H9 (cell line): ENCODE data around the gene FSTL4. TPM values are rescaled to one million over a fixed set of nuclear protein-coding genes. Genes with fewer than 3 reads are reported as not detected.

Experiments
- DNase-seq: peaks from one replicate; pipeline ENCODE4 v3.0.0-alpha.2; 2017
- H2AFZ ChIP-seq: one replicate; pipeline ENCODE4 v1.6.1; 2013; ENCODE audit warnings: mild to moderate bottlenecking, low read length, control low read depth, moderate library complexity
- H2AK5ac ChIP-seq: 2 replicates; pipeline ENCODE4 v1.6.1; 2013; ENCODE audit warnings: low read length, control low read depth, mixed read lengths; ENCODE audit not compliant: insufficient read length
- H2BK120ac ChIP-seq: one replicate; pipeline ENCODE4 v1.6.1; 2013; ENCODE audit warnings: low read depth, mild to moderate bottlenecking, low read length, control low read depth, inconsistent platforms; ENCODE audit not compliant: poor library complexity, severe bottlenecking
- H2BK12ac ChIP-seq: 2 replicates; pipeline ENCODE4 v1.6.1; 2013; ENCODE audit warnings: low read length, control low read depth, mixed read lengths, low read depth; ENCODE audit not compliant: insufficient read length
- H2BK15ac ChIP-seq: 2 replicates; pipeline ENCODE4 v1.6.1; 2013; ENCODE audit warnings: low read depth, low read length, control low read depth
- H2BK20ac ChIP-seq: one replicate; pipeline ENCODE4 v1.6.1; 2013; ENCODE audit warnings: low read depth, mild to moderate bottlenecking, low read length, control low read depth, inconsistent platforms; ENCODE audit not compliant: poor library complexity, severe bottlenecking
- H2BK5ac ChIP-seq: 2 replicates; pipeline ENCODE4 v1.6.1; 2013; ENCODE audit warnings: low read length, control low read depth, mixed read lengths; ENCODE audit not compliant: insufficient read length
- H3K14ac ChIP-seq: 2 replicates; pipeline ENCODE4 v1.6.1; 2013; ENCODE audit warnings: low read length, control low read depth; ENCODE audit not compliant: insufficient read depth
- H3K18ac ChIP-seq: 2 replicates; pipeline ENCODE4 v1.6.1; 2013; ENCODE audit warnings: low read depth, mild to moderate bottlenecking, mixed read lengths, low read length, control low read depth; ENCODE audit not compliant: insufficient read length
- H3K23ac ChIP-seq: 2 replicates; pipeline ENCODE4 v1.6.1; 2013; ENCODE audit warnings: low read length, control low read depth, mixed read lengths, low read depth; ENCODE audit not compliant: insufficient read length
- H3K23me2 ChIP-seq: 2 replicates; pipeline ENCODE4 v1.6.1; 2013; ENCODE audit warnings: low read depth, mild to moderate bottlenecking, mixed read lengths, low read length, control low read depth; ENCODE audit not compliant: insufficient read length, poor library complexity, severe bottlenecking
- H3K27ac ChIP-seq: 2 replicates; pipeline ENCODE4 v1.5.1; 2013; ENCODE audit warnings: low read length, control low read depth, mixed read lengths, low read depth; ENCODE audit not compliant: insufficient read length
- H3K27me3 ChIP-seq: 2 replicates; pipeline ENCODE4 v1.6.1; 2013; ENCODE audit warnings: low read length, control low read depth, inconsistent platforms; ENCODE audit not compliant: insufficient read depth
- H3K4ac ChIP-seq: 2 replicates; pipeline ENCODE4 v1.6.1; 2013; ENCODE audit warnings: low read depth, mild to moderate bottlenecking, control low read depth, inconsistent platforms, low read length, moderate library complexity
- H3K4me1 ChIP-seq: 2 replicates; pipeline ENCODE4 v1.6.1; 2013; ENCODE audit warnings: low read length, control low read depth, inconsistent platforms; ENCODE audit not compliant: insufficient read depth
- H3K4me2 ChIP-seq: 2 replicates; pipeline ENCODE4 v1.6.1; 2013; ENCODE audit warnings: low read length, control low read depth, mixed read lengths; ENCODE audit not compliant: insufficient read length, insufficient read depth
- H3K56ac ChIP-seq: 2 replicates; pipeline ENCODE4 v1.6.1; 2013; ENCODE audit warnings: low read depth, mild to moderate bottlenecking, mixed read lengths, low read length, control low read depth; ENCODE audit not compliant: insufficient read length
- H3K79me1 ChIP-seq: 2 replicates; pipeline ENCODE4 v1.6.1; 2013; ENCODE audit warnings: low read depth, mild to moderate bottlenecking, moderate library complexity, low read length, control low read depth, inconsistent platforms; ENCODE audit not compliant: insufficient read depth, poor library complexity, severe bottlenecking
- H3K79me2 ChIP-seq: 2 replicates; pipeline ENCODE4 v1.6.1; 2013; ENCODE audit warnings: low read length, control low read depth, inconsistent platforms; ENCODE audit not compliant: insufficient read depth
- H3K9ac ChIP-seq: 2 replicates; pipeline ENCODE4 v1.6.1; 2013; ENCODE audit warnings: low read length, control low read depth, mixed read lengths; ENCODE audit not compliant: insufficient read length; ENCODE audit errors: extremely low read depth
- H3K9me3 ChIP-seq: one replicate; pipeline ENCODE4 v1.6.1; 2013; ENCODE audit warnings: low read depth, low read length, inconsistent platforms; ENCODE audit not compliant: control insufficient read depth
- H3T11ph ChIP-seq: one replicate; pipeline ENCODE4 v1.6.1; 2013; ENCODE audit warnings: mild to moderate bottlenecking, low read length, control low read depth, inconsistent platforms
- H4K20me1 ChIP-seq: one replicate; pipeline ENCODE4 v1.6.1; 2013; ENCODE audit not compliant: control insufficient read depth, insufficient read length, insufficient read depth
- H4K5ac ChIP-seq: 2 replicates; pipeline ENCODE4 v1.6.1; 2013; ENCODE audit warnings: low read depth, mild to moderate bottlenecking, mixed read lengths, low read length, control low read depth; ENCODE audit not compliant: insufficient read length
- H4K8ac ChIP-seq: replicated peaks from 2 replicates; pipeline ENCODE4 v1.6.1; 2013; ENCODE audit warnings: low read length, control low read depth, mixed read lengths, low read depth; ENCODE audit not compliant: insufficient read length
- H4K91ac ChIP-seq: 2 replicates; pipeline ENCODE4 v1.6.1; 2013; ENCODE audit warnings: low read depth, mild to moderate bottlenecking, moderate library complexity, mixed read lengths, low read length, control low read depth; ENCODE audit not compliant: insufficient read length
- H3K27ac Mint-ChIP-seq, 3 experiments: 2 replicates in 2 of 3; 3 replicates in 1 of 3; pipeline ENCODE4 v1.8.0; 2020 to 2021; ENCODE audit warnings: mixed read lengths in 3 of 3, mild to moderate bottlenecking in 1 of 3, moderate library complexity in 1 of 3
- H3K27me3 Mint-ChIP-seq: 2 replicates; pipeline ENCODE4 v1.8.0; 2021; ENCODE audit warnings: low read depth, mild to moderate bottlenecking, moderate library complexity, mixed read lengths
- H3K36me3 Mint-ChIP-seq, 3 experiments: 2 replicates in 2 of 3; 3 replicates in 1 of 3; pipeline ENCODE4 v1.8.0; 2020 to 2021; ENCODE audit warnings: low read depth in 3 of 3, mixed read lengths in 3 of 3; ENCODE audit not compliant: insufficient read depth in 1 of 3
- H3K4me1 Mint-ChIP-seq, 2 experiments: 2 replicates each; pipeline ENCODE4 v1.8.0; 2020; ENCODE audit warnings: mixed read lengths in 2 of 2
- H3K4me3 Mint-ChIP-seq, 2 experiments: 2 replicates in 1 of 2; 3 replicates in 1 of 2; pipeline ENCODE4 v1.8.0; 2020 to 2021; ENCODE audit warnings: mild to moderate bottlenecking in 2 of 2, mixed read lengths in 2 of 2, moderate library complexity in 1 of 2
- H3K9me3 Mint-ChIP-seq, 2 experiments: 2 replicates in 1 of 2; 3 replicates in 1 of 2; pipeline ENCODE4 v1.8.0; 2020; ENCODE audit warnings: mild to moderate bottlenecking in 2 of 2, mixed read lengths in 2 of 2, moderate library complexity in 1 of 2
- CTCF ChIP-seq: fragments of 200-600 bp; sonication (generic); conservative IDR thresholded peaks from 3 replicates; pipeline ENCODE4 v1.8.0; 2021; ENCODE audit warnings: antibody characterized with exemption, mild to moderate bottlenecking
- WGBS: extraction: QIAGEN DNeasy Blood & Tissue Kit; methylation state at CpG from one replicate; pipeline ENCODE4 v1.1.7; 2013; ENCODE audit warnings: missing lambda C conversion rate, low lambda C conversion rate, mixed read lengths; ENCODE audit not compliant: insufficient read length; ENCODE audit errors: extremely low coverage; 5-methylcytosine and 5-hydroxymethylcytosine counted together
- total RNA-seq: library from RNA; stranded (reverse); gene quantifications from 2 replicates; pipeline ENCODE4 v1.2.1, GENCODE V29; 2021

The FSTL4 gene
- total RNA-seq, 1 experiment from 2014 or later = 5.7 TPM

GRCh38 chr5:133340002-133340755, 272.2 kb downstream of the FSTL4 start:
- no peak overlapping the region for H3T11ph ChIP-seq
- H3K23ac ChIP-seq = no peak overlapping the region
- H3K79me1 ChIP-seq = no peaks in the 10 kb centered on the region
- no peak overlapping the region for H3K56ac ChIP-seq
- H3K4me1 ChIP-seq = peaks cover 6% of the 10 kb centered on the region
- no peak overlapping the region for H2BK12ac ChIP-seq
- H3K4ac ChIP-seq = no peak overlapping the region
- H3K27me3 ChIP-seq = no peaks in the 10 kb centered on the region
- H4K91ac ChIP-seq = no peak overlapping the region
- no peak overlapping the region for H2BK5ac ChIP-seq
- H3K79me2 ChIP-seq = no peaks in the 10 kb centered on the region
- Mint-ChIP-seq H3K36me3 (no peaks in the 10 kb centered on the region), H3K4me1 (peaks cover 45 to 57% of the 10 kb centered on the region in 2 experiments), H3K27me3 (no peaks in the 10 kb centered on the region; the same call in 1 of the 2 replicates), H3K4me3 (no peak overlapping the region), H3K27ac (no peak overlapping the region; a peak in 1 of 7 replicates), H3K9me3 (peaks cover 0 to 2% of the 10 kb centered on the region in 2 experiments; a peak in 1 of 5 replicates)
- H2AFZ ChIP-seq = no peak overlapping the region
- no peak overlapping the region for H2BK20ac ChIP-seq
- H3K27ac ChIP-seq = no peak overlapping the region
- DNase-seq = no peak
- no peak overlapping the region for H2BK15ac ChIP-seq
- H2BK120ac ChIP-seq = no peak overlapping the region
- no peak for TF ChIP-seq CTCF
- H3K23me2 ChIP-seq = no peaks in the 10 kb centered on the region
- no peak overlapping the region for H3K4me2 ChIP-seq
- H2AK5ac ChIP-seq = no peak overlapping the region
- H4K5ac ChIP-seq = no peak overlapping the region
- no peak overlapping the region for H3K14ac ChIP-seq
- no peaks in the 10 kb centered on the region for H3K9me3 ChIP-seq
- no peaks in the 10 kb centered on the region for H4K20me1 ChIP-seq
- no peak overlapping the region for H4K8ac ChIP-seq
- WGBS = no CpG with 5 or more reads among the region's 6 CpGs
- no peak overlapping the region for H3K18ac ChIP-seq
- H3K9ac ChIP-seq = no peak overlapping the region
